Keratinocyte (primary cell): ENCODE results near the gene XPC. TPM values are rescaled to one million over a fixed set of nuclear protein-coding genes. Genes with fewer than 3 reads are reported as not detected.
A peak's percentile ranks its signal among the peaks of the same experiment; 100 is the strongest.

ENCODE experiments used
- DNase-seq: peaks from one replicate; pipeline ENCODE4 v3.0.0-alpha.2; 2011; ENCODE audit warnings: low read depth, missing footprints, low spot score
- FAIRE-seq: peaks from 2 replicates; lab custom pipeline; 2011; peaks lifted over from hg19 to GRCh38; lab: Jason Lieb, UNC
- H2AFZ ChIP-seq: 2 replicates; pipeline ENCODE4 v1.6.0; 2012; ENCODE audit warnings: low read length, control low read depth, inconsistent platforms; ENCODE audit not compliant: control insufficient read depth
- H3K27ac ChIP-seq: 2 replicates; pipeline ENCODE4 v1.5.1; 2011; ENCODE audit warnings: low read length; ENCODE audit not compliant: control insufficient read depth, insufficient read depth
- H3K27me3 ChIP-seq: 3 replicates; pipeline ENCODE4 v1.6.0; 2011; ENCODE audit warnings: low read length; ENCODE audit not compliant: control insufficient read depth, insufficient read depth; ENCODE audit errors: extremely low read depth
- H3K36me3 ChIP-seq, 2 experiments: 2 replicates in 1 of 2; 3 replicates in 1 of 2; pipeline ENCODE4 v1.5.1; 2011; ENCODE audit warnings: low read length in 2 of 2, mild to moderate bottlenecking in 1 of 2; ENCODE audit not compliant: control insufficient read depth in 2 of 2, insufficient read depth in 2 of 2; ENCODE audit errors: extremely low read depth in 1 of 2
- H3K4me1 ChIP-seq: 3 replicates; pipeline ENCODE4 v1.5.1; 2011; ENCODE audit warnings: low read length; ENCODE audit not compliant: control insufficient read depth, insufficient read depth; ENCODE audit errors: extremely low read depth
- H3K4me2 ChIP-seq: 3 replicates; pipeline ENCODE4 v1.6.0; 2011; ENCODE audit warnings: low read depth, low read length; ENCODE audit not compliant: control insufficient read depth, insufficient read depth; ENCODE audit errors: extremely low read depth
- H3K4me3 ChIP-seq, 3 experiments: fragments of 200-600 bp in 1 of 3; sonication (generic) in 1 of 3; 2 replicates in 2 of 3; 3 replicates in 1 of 3; pipeline ENCODE4 v1.5.1; 2011 to 2016; ENCODE audit warnings: low read length in 3 of 3, mild to moderate bottlenecking in 3 of 3, control low read depth in 2 of 3, inconsistent platforms in 1 of 3, low read depth in 1 of 3, mixed read lengths in 1 of 3, mixed run types in 1 of 3, moderate library complexity in 1 of 3; ENCODE audit not compliant: control insufficient read depth in 2 of 3, insufficient read depth in 2 of 3; ENCODE audit errors: extremely low read depth in 1 of 3
- H3K79me2 ChIP-seq: 2 replicates; pipeline ENCODE4 v1.6.0; 2012; ENCODE audit warnings: low read length; ENCODE audit not compliant: control insufficient read depth, insufficient read depth
- H3K9ac ChIP-seq: 3 replicates; pipeline ENCODE4 v1.6.0; 2011; ENCODE audit warnings: low read length; ENCODE audit not compliant: control insufficient read depth, insufficient read depth; ENCODE audit errors: extremely low read depth
- H3K9me1 ChIP-seq: 3 replicates; pipeline ENCODE4 v1.6.0; 2011; ENCODE audit warnings: low read length; ENCODE audit not compliant: control insufficient read depth, insufficient read depth; ENCODE audit errors: extremely low read depth
- H3K9me3 ChIP-seq: 2 replicates; pipeline ENCODE4 v1.5.1; 2012; ENCODE audit warnings: low read depth, low read length; ENCODE audit not compliant: control insufficient read depth
- H4K20me1 ChIP-seq: 3 replicates; pipeline ENCODE4 v1.6.0; 2011; ENCODE audit warnings: low read length; ENCODE audit not compliant: control insufficient read depth, insufficient read depth; ENCODE audit errors: extremely low read depth
- CTCF ChIP-seq, 3 experiments: IDR thresholded peaks in 1 of 3; conservative IDR thresholded peaks in 1 of 3; optimal IDR thresholded peaks in 1 of 3; 2 replicates in 2 of 3; 3 replicates in 1 of 3; pipeline versions ENCODE3 to v1.5.1; 2011; ENCODE audit warnings: low read length in 3 of 3, mild to moderate bottlenecking in 3 of 3, moderate library complexity in 2 of 3, control low read depth in 1 of 3, inconsistent platforms in 1 of 3; ENCODE audit not compliant: insufficient read depth in 2 of 3; ENCODE audit errors: extremely low read depth in 1 of 3
- EZH2 ChIP-seq: IDR thresholded peaks from one replicate; pipeline ENCODE4 v1.6.1; 2012; ENCODE audit warnings: inconsistent platforms, mild to moderate bottlenecking, low read length, moderate library complexity
- dilution Hi-C: fragments of 300-500 bp; cut with MboI; formaldehyde crosslinking; loops from one replicate; pipeline ENCODE4 v1.7.0; 2020; ENCODE audit warnings: low sequenced_read_pairs; ENCODE audit not compliant: extremely low pct_ligation_motif_present
- polyA plus RNA-seq, 5 experiments: library from polyadenylated mRNA; depleted of rRNA in 3 of 5; stranded (reverse) in 3 of 5; stranded (forward) in 1 of 5; unstranded in 1 of 5; fragments of >200 nt; gene quantifications; 1 replicate in 1 of 5; 2 replicates in 3 of 5; 3 replicates in 1 of 5; pipeline versions ENCODE4 v1.2.1 to v1.2.3, GENCODE V29; 2011 to 2012; ENCODE audit warnings: missing spikeins in 2 of 5, low read depth in 1 of 5, low replicate concordance in 1 of 5

Gene XPC
- polyA plus RNA-seq, 1 donor (not counting 4 experiments of a cell fraction or from before 2014, with no cell fraction given), result 24.9 TPM

- TF ChIP-seq CTCF (optimal IDR thresholded peaks at IDR 0.05 in 1 of 3, IDR thresholded peaks at IDR 0.05 in 1 of 3, conservative IDR thresholded peaks at IDR 0.05 in 1 of 3; ENCODE audit: extremely low read depth in 1 of 3, insufficient read depth in 2 of 3, low read length in 3 of 3), result no peak
- no peak for TF ChIP-seq EZH2
- Histone ChIP-seq H2AFZ (no peak overlapping the region), H3K4me1 (peaks cover 25% of the 10 kb centered on the region), H4K20me1 (no peaks in the 10 kb centered on the region), H3K9ac (no peak overlapping the region), H3K27me3 (no peaks in the 10 kb centered on the region), H3K9me3 (no peaks in the 10 kb centered on the region), H3K79me2 (no peaks in the 10 kb centered on the region), H3K4me3 (no peak overlapping the region), H3K36me3 (no peaks in the 10 kb centered on the region), H3K9me1 (no peaks in the 10 kb centered on the region), H3K27ac (no peak overlapping the region), H3K4me2 (no peak overlapping the region)
- DNase-seq (no peak), FAIRE-seq (peak; percentile 26)
- dilution Hi-C loops, result no loop called here
Observed at GRCh38 chr3:14223595-14223994, 45.2 kb upstream of the XPC start.

GRCh38 chr3:14222900-14223594 is 44.6 kb upstream of the XPC start:
- H3K27ac ChIP-seq, result no peak overlapping the region
- dilution Hi-C loops, result no loop called here
- H3K9me3 ChIP-seq, result no peaks in the 10 kb centered on the region
- no peaks in the 10 kb centered on the region for H3K9me1 ChIP-seq
- H3K36me3 ChIP-seq, result no peaks in the 10 kb centered on the region
- no peak overlapping the region for H2AFZ ChIP-seq
- no peak overlapping the region for H3K4me2 ChIP-seq
- H3K9ac ChIP-seq, result no peak overlapping the region
- H3K4me3 ChIP-seq, result no peak overlapping the region
- H3K27me3 ChIP-seq, result no peaks in the 10 kb centered on the region
- peaks cover 21% of the 10 kb centered on the region for H3K4me1 ChIP-seq
- TF ChIP-seq EZH2 (no peak), CTCF (optimal IDR thresholded peaks at IDR 0.05 in 1 of 3, IDR thresholded peaks at IDR 0.05 in 1 of 3, conservative IDR thresholded peaks at IDR 0.05 in 1 of 3; ENCODE audit: extremely low read depth in 1 of 3, insufficient read depth in 2 of 3, low read length in 3 of 3) (peak in 1 of 3 experiments; percentile 13)
- DNase-seq (no peak), FAIRE-seq (no peak)
- no peaks in the 10 kb centered on the region for H3K79me2 ChIP-seq
- H4K20me1 ChIP-seq, result no peaks in the 10 kb centered on the region
